GM18867 (cell line): ENCODE results near the gene CTSH.

Source experiments
- ATAC-seq: cut with Tn5 transposase; IDR thresholded peaks from one replicate; pipeline ENCODE4 v1.9.1; 2021; ENCODE audit warnings: mild to moderate bottlenecking, moderate library complexity; ENCODE audit not compliant: unreplicated experiment

The CTSH gene

DNA sequence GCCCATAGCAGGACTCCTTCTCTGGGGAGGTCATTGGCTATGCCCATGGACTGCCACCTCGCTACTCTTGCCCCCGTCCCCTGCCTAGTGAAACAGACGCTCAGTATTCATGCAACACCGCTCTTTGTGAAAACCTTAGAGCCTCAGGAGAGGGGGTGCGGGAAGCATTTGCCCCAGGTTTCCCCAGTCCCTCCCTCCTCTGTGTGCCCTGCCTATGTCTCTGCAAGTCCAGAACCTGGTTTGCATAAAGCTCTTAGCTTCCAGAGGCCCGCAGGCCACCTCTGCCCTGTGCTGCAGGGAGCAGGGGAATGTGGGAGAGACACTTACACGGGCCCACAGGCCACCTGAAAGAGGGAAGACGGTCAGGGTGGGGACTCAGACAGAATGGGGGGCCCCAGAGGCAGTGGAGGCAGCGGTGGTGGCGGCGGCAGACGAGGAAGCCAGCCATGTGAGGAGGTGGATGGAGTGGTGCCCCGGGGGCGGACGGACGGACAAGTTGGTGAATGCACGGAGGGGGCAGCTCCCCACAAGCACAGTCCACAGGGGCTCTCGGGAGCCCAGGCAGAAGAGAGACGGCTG lies 33.8 kb upstream of the CTSH start:
- no peak for ATAC-seq

DNA sequence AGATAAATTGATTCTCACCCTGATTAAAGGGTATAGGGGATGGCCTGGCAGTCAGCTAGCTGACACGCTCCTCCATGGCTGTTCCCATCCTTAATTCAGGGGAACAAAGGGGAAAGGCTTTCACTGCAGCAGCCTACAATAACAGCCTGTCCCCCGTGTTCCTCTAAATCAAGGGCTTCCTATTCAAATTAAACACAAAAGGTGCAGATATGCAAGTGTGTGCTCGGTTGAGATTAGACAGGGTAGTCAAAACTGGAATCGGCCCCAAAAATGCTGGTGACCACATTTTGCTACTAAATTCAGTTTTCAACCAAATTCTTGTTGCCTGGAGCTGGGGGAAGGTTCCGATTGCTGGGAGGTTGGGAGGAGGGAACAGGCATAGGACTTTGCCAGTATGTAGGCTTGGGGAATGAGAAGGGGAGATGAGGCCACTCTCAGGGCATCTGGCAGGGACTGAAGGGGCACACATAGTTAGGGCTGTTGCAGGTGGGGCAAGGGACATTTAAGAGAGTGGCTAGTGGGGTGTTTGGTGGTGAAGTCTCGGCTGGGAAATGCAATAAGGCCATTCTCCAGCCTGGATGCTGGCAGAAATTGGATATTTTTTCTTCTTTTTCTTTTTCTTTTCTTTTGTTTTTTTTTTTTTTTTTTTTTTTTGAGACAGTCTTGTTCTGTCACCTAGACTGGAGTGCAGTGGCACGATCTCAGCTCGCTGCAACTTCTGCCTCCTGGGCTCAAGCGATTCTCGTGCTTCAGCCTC lies 32.9 kb upstream of the CTSH start:
- ATAC-seq: peak; percentile 32

DNA sequence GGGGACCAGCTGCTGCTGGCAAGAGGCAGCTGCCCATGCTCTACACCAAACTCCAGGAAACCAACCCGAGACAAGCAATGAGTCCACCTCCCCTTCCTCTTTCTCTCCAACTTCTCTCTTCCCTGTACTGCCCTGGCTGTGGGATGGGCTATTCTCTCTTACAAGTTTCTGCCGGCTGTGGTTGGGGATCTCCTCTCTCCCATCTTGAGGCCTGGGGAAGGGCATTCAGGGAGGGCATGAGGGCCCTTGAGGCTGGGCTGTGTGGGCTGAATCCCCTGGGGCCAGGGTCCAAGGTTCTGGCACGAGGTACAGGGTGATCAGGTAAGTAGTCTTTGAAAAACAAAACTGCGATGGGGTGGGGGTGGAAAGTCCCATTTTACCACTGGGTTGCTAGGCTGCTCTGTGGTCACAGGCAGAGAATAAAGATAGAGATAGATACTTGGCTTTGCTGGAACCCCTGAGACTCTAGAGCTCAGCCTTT lies 32.3 kb upstream of the CTSH start:
- ATAC-seq: peak; percentile 71

DNA sequence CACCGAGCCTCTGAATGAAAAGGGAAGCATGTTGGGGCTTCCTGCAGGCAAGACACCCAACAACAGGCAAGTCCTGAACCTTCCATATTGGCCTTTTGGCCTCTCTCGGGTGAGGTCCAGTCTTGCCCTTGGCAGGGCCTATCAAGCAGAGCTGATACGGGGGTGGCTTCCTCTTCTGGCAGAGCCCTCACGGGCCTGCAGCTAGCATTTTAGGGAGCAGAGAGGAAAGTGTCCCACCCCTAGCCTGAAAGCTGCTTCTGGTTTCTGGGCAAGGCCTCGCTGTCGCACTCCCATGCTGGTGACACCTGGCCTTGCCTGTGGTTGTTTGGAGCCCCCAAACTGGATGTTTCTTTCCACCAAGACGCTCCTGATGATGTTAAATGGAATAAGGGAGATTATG lies 31.8 kb upstream of the CTSH start:
- ATAC-seq: peak; percentile 16

DNA sequence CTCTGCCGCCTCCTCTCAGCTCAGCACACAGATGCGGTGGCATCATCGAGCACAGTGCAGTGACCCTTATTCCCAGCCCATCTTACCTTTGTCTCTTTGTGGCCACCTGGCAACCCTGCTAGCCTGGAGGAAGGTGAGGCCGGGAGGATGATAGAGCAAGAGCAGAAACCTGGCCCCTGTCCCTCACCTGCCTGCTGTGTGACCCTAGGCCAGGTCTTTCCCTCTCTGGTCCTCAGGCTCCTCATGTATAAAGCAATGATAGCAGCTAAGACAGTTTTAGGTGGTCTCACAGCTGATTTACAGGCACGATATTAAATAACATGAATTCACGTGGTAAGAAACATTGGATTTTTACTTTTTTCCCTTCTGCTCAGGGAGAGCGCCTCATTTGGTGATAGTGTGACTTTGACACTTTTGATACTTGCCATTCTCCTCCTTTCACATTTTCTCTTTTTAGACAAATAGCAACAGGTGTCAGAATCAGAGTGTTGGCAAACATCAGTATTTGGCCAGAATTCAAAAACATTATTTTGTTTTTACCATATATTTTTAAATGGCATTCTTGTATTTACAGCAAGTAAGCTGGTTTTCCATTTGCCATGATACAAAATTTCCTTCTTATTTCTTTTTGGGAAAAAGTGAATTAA lies 29.5 kb upstream of the CTSH start:
- ATAC-seq: no peak

DNA sequence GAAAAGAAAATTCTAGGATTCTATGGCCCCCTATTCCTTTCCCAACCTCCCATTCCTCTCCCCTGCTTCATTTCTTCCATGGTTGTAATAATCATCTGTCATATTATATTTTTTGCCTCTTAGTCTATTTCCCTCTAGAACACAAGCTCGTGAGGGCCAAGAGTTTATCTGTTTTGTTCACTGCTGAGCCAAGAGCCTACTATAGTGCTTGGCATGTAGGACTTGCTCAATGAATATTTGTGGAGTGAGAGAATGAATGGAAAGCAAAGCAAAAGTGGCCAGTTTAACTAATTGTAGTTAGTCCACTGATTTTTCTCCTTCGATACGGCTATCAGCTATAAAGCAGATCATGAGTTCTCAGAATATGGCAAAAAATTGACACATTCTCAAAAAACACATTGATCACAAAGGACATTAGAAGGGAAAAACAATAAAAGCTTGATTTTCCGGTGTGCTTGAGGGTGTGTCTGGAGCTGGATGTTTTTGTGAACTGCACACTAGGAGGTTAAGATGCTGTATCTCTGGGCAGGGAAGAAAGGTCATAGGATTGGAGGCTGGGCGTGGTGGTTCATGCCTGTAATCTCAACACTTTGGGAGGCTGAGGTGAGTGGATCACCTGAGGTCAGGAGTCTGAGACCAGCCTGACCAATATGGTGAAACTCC lies 25.0 kb upstream of the CTSH start:
- no peak for ATAC-seq

DNA sequence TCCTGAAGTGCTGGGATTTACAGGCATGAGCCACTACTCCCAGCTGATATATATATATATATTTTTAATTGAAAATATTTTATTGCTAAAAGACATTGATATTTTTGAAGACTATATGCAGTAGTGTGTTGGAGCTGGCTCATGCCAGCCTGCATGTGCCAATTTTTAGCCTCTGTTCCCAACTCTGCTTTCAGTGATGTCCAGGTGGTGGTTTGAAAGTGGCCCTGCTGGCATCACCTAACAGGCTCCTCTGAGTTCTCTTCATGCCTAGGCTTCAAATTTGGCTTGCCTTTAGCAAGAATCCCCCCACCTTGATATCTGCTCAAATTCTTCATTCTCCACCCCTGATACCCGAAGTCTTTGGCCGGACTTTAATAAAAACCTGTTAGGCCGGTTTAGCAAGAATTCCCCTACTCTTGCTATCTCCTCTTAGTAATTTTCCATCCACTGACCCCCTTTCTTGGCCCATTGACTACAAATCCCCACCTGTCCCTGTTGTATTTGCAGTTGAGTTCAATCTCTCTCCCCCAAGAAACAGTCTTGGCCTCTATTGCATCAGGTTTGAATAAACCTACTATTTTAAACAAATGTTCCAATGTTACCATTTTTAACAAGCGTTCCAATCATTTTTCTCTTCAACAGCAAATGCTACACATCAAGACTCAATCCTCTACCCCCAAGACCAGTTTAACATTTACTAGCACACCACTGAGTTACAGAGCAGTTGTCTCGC lies 23.9 kb upstream of the CTSH start:
- no peak for ATAC-seq

DNA sequence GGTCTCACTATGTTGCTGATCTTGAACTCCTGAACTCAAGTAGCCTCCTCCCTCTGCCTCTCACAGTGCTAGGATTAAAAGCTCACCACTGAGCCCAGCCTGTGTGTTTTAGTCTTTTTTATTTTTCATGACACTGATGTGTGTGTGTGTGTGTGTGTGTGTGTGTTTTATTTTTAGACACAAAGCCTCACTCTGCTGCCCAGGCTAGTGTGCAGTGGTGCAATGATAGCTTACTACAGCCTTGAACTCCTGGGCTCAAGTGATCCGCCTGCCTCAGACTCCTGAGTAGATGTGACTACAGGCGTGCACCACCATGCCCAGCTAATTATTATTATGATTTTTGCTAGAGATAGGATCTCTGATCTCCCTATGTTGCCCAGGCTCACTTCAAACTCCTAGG lies 23.3 kb upstream of the CTSH start:
- ATAC-seq: no peak

DNA sequence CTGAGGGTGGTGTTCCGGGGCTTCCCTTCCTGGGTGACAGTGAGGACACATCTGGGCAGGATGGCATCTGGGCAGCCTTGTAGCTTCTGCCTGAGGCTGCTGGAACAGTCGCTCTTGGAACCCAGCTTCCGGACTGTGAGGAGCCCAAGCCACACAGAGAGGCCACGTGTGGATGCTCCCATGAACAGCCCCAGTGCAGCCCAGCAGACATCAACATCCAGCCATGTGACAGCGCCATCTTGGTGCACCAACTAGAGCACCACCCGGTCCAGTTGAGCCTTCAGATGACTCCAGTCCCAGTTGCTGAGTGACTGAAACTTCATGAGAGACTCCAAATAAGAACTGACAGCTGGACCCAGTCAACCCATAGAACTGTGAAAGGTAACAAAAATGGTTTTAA lies 15.5 kb upstream of the CTSH start:
- ATAC-seq: no peak

DNA sequence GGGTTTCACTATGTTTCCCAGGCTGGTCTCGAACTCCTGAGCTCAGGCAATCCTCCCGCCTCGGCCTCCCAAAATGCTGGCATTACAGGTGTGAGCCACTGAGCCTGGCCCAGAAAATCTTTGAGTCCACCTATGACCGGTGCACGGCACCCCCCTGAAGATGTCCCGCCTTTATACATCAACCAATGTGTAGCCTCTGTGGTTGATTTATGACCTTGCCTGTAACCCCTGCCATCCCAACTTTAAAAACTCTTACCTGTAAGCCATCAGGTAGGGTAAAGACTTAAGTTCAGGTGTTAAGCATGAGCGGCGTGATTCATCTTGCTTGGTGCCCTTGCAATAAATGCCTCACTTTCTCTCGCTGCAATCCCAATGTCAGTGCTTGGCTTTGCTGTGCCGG lies 14.5 kb upstream of the CTSH start:
- ATAC-seq: no peak

DNA sequence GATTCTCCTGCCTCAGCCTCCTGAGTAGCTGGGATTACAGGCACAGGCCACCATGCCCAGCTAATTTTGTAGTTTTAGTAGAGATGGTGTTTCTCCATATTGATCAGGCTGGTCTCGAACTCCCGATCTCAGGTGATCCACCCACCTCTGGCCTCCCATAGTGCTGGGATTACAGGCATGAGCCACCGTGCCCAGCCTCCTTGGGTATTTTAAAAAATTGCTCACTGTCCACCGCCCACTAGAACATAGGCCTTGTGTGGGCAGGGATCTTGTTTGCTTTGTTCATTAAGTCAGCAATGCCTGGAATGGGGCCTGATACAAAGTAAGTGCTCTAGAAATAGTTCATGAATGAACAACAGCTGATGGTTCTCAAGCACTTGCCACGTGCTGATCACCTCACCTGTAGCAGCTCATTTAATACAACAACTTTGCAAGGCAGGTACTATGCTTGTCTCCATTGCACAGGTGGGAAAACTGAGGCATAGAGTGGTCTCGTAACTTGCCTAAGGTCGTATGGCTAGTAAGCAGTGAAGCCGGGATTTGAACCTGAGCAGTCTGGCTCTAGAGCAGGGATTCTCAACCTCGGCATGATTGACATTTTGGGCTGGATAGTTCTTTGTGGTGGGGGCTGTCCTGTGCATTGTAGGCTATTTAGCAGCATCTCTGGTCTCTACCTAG lies 12.7 kb upstream of the CTSH start:
- no peak for ATAC-seq

DNA sequence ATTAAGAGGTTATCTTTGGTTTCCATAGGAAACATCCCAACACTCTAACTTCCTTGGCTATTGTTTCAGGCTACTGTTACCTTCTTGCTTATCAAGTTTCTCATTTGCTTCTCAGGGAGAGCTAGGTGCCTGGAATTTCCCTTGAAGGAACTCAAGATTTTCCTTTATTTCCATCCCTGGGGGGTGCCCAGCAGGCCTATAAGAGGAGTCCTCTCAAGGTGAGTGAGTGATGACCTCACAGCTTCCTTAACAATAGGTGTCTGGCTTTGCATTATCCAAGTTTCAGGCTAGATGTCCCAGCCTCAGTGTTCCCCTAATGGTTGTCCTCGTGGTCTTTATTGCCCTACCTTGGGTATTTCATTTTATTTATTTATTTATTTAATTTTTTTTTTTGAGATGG lies 12.1 kb upstream of the CTSH start:
- ATAC-seq: no peak

DNA sequence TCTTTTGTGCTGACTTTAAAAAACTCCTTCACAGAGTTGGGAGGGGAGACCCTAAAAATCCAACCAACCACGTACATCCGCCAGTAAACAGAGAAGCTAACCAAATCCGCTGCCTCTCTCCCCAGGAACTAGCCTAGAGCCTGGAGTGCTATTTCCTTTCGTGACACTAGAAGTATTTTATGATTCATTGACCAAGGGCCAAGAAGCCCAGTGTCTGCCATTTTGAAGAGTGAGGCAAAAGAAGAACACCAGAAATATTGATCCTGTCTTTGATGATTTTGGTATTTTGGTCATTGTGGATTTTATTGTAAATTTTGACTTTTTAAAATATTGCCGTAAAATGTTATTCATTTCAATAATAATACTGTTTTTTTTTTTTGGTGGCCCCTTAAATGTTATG lies 10.5 kb upstream of the CTSH start:
- ATAC-seq: no peak

DNA sequence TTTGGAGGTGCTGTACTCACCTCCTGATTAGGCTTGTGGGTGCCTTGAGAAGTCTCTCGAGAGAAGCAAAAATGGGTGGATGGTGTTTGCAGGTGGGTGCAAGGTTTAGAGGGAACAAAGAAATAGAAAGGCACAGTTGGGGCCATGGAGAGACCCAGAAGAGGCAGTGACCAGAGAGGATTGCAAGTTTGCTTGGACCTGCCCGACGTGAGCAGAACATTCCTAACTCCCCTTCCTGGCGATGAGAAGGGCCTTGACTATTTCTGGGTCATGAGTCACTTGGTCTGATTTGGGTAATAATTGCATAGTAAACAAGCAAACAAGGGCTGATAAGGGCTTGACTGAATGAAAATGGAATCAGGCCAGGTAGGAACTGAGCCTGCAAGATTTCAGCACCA lies 7.0 kb upstream of the CTSH start:
- ATAC-seq: no peak

DNA sequence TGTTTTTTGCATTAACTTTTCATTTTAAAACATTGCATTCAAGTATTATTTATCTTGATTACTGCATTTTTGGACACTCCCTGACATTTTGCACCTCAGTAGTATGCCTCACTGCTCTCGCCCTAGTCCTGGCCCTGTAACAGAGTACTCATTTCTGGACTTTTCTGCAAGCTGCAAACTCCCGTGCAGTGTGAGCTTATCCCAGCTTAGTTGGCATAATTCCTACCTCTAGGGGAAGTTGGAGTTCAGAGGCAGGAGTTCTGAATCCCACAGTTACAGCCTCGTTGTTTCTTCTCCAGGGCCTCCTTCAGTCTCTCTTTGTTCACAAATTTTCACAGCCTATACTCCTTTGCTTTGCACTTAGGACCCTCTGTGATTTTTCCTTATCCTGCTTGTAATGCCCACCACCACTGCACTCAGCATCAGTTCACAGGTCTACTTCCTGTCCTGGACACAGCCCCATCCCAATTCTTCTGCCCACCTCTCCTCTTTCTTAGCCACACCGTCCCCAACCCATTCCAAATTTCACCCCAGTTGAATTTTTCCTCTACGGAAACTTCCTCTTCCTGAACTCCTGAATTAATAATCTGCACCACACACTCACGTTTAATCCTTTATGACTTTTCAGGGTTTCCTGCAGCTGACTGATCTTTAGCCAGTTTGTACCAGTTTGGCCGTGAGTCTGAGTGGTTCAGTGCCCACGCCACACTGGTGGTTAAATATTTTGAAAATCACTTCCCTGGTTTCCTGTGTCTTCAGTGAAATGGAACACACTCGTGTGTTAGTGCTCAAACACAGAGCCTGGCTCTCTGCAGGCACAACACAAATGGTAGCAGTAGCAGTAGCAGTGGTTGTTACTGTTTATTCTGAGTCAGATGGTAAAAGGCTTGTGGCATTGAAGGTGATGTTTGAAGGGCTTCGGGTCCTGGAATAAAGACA lies 6.3 kb upstream of the CTSH start:
- no peak for ATAC-seq

DNA sequence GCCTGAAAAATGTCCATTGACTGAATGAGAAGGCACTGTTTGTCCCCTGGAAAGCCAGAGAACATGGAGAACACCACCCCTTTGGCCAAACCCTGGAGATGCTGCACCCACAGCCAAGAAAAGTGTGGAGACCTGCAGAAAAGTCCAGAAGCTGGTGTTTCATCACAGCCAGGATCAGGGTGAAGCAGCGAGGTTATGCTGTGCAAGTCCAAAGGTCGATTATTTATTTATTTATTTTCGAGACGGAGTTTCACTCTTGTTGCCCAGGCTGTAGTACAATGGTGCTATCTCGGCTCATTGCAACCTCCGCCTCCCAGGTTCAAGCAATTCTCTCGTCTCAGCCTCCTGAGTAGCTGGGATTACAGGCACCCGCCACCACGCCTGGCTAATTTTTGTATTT lies 5.5 kb upstream of the CTSH start:
- ATAC-seq: no peak

DNA sequence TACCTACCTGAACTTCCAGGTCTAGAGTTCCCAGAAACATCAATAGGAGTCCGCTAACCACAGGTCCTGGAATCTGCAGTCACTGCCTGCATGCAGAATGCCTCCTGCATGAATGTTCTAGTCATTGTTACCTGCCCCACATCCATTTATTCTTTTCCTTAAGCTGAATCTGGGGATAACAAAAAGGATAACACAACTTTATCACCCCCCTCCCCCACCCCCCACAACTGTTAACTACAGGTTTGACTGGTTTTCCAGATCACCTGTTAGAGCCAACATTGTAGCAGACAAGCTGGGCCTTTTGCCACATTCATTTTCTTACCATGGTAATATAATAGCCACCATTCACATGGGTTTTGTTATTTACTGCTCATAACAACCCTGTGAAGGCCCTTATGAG lies 4.6 kb upstream of the CTSH start:
- no peak for ATAC-seq

DNA sequence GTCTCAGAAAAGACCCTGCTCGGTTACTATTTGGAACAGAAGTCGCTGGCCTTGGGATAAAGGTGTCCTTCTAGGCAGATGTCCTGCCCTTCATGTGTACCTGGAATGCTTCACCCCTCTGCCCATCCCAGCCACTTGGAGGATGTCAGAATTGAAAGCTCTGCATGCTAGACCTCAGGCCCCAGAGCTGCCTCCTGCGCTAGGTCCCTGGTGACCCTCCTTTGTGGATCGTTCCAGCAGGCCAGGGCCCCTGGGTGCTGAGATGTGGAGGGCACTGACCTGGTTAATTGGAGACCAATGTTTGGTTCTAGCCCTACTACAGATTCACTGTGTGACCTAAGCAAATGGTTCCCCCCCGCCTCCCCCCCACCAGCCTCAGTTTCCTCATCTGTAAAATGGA lies 2.7 kb upstream of the CTSH start:
- ATAC-seq: no peak

DNA sequence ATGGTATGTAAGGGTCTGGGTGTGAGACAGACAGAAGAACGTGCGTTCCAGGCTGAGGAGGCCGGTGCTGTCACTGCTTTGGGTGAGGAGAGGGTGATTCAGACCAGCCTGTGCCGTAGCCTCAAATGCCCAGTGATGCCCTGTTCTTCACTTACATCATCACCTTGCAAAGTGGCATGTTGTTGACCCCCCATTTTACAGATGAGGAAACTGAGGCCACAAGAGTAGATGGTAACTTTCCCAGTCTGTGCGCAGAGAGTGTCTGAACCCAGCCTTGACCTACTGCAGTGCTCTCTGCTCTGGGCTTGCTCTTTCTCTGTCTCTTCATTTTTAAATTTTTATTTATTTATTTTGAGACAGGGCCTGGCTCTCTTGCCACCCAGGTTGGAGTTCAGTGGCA lies 1.6 kb upstream of the CTSH start:
- ATAC-seq: no peak
